ENCODE results near the gene MTRR. TPM values are rescaled to one million over a fixed set of nuclear protein-coding genes. Genes with fewer than 3 reads are reported as not detected.

The MTRR gene
- total RNA-seq, 2 experiments from 2014 or later: 52.9 to 55.0 TPM

DNA sequence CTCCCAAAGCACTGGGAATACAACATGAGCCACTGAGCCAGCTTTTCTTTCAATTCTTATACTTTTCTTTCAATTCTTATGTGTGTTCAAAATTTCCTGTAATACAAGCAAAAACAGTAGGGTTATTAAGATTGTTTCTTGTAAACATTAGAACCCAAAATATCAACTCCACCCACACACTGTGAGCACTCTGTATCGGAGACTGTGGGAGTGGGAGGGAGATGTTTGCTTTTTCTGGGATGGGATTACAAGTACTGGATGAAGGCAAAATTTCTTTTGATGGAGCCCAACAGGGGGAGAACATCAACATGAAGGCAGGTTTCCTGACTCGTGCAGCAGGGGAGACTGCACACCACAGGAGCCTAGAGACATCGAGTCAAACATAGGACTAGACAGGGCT is 13.3 kb upstream of the MTRR start:
- ChIA-PET CTCF (no interaction called here), POLR2A (no interaction called here)

DNA sequence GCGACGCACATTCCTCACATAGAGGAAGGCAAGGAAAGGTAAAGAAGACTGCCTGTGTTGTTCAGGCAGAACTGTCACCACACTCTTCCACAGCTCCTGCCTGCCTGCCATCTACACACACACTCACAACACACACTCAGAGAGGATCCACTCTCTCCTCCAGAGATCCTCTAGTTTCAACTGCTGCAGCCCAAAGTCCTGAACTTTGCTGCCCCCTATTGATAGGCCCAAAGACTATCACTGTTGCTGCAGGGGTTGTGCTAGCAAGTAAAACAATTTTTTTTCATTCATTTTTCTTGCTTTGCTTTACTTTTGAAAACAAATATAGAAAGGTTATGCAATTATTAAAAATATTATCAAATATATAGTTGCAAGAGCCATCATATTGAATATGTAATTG is 12.1 kb upstream of the MTRR start:
- ChIA-PET CTCF (no interaction called here), POLR2A (interaction anchor here (0.9 kb wide), 1 partner anchor 12 kb away, joined by 8 read pairs; the partner anchor contains the start of genes FASTKD3 and MTRR)

DNA sequence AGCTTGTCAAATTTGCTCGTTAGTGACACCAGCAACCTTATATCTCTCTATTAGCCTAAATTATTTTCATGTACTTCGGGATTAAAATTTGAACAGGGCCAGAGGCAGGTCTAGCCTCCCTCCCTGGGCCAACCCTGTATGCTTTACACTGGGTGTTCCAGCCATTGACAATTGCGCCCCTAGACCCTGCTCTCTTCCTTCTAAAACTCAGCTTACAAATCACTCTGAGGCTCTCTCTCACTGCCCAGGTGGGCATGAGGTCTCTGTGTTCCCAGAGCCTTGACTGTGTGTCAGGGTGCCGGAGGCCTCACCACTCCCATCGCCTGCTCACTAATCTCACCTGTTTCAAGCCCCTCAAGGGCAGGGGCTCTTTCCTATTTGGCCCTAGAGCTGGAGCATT is 11.6 kb upstream of the MTRR start:
- ChIA-PET POLR2A (interaction anchor here (0.9 to 1.5 kb wide), 2 partner anchors 12 kb away, joined by 6 to 8 read pairs; partner anchors contain the start of genes FASTKD3 and MTRR), CTCF (interaction anchor here (0.9 to 1.5 kb wide), 2 partner anchors 12 to 15 kb away, joined by 3 to 4 read pairs; no protein-coding TSS in a partner anchor)

DNA sequence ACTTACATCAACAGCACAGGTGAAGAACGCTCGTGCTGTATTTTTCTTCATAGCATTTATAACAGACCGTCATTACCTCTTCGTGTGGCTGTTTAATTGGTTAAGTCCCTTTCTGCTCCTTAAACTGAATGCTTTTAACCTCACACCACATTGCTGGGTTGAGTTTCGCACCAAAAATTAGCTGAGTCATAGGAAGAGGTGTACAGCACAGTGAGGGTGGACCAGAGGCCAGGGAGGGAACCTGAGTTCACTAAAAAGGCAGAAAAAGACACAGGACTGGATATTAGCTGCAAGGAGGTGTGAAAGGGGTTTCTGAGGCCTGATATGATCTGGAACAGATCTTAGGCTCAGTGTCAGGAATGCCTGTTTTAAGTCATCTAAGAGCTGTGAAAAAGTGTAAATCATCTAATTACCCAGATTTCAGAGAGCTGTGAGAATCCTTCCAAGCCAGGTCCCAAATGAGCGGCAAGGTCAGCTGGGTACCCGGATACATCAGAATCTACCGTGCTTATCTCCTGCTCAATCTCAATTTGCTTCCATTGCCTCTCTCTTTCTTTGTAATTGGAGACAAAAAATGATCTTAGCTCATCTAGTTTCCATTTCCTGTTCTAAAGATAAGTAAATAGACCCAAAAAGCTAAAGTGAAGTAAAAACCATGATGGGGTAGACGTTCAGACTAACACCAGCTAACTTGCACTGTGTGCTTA is 10.9 kb upstream of the MTRR start:
- CTCF ChIA-PET: interaction anchor here (0.9 to 1.5 kb wide), 2 partner anchors 12 to 15 kb away, joined by 3 to 4 read pairs; no protein-coding TSS in a partner anchor

DNA sequence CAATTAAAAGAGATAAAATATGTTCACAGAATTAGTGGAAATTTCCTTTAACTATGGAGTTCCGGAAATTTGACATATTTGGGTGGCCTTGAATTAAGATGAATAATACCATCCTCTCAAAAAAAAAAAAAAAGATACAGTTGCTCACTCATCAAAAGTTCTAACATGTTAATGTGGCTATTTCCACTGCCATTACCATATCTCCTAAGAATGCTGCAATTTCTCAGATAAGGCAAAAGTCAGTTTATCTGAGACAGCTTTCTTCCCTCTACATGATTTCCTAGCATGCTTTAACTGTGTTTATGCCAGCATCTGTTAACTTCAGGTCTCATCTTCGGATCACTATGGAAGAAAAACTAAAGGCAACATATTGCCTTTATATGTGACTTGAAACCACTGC is 2.8 kb upstream of the MTRR start:
- ChIA-PET POLR2A (no interaction called here), CTCF (no interaction called here)

More for the DNA sequence above, 10.9 kb upstream of the MTRR start:
- POLR2A ChIA-PET: interaction anchor here (1.5 kb wide), 1 partner anchor 11 kb away, joined by 6 read pairs; the partner anchor contains the start of genes FASTKD3 and MTRR

DNA sequence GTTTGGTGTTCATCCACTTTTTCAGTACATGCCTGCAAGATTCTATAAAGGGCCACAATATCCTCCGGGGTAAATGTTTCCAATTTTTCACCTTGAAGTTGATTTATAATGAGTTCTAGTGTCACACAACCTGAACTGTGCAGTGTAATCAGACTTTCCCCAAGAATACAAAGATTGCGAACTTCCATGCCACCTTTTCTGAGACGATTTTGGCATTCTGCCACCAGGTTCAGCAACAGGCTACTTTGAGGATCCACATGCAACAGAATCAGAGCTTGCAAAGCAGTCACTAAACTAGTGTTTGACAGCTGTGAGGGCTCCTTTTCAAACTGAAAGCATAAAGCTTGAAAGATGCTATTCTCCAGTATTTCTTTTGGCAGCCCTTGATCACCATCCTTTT is 1.7 kb upstream of the MTRR start:
- ChIA-PET POLR2A (no interaction called here), CTCF (interaction anchor here (0.7 kb wide), 1 partner anchor 1187 kb away, joined by 3 read pairs; no protein-coding TSS in a partner anchor)

DNA sequence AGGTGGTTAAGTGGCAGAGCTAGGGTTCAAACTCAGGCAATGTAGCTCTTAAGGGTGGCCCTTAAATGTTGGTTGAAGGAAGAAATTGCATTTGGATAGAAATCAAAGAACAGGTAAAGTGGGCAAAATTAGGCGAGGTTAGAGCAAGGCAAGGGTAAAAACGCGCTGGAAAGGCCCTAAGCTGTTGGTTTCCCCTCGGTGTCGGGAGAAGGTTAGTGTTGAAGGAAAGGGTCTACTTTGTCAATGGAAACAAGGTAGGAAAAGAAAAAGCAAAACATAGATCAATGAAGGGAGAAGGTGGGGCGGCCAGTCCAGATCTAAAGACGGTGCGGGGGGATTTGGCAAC is 548 bp upstream of the MTRR start:
- CTCF ChIA-PET: interaction anchor here (1.6 kb wide), 1 partner anchor 13 kb away, joined by 6 read pairs; no protein-coding TSS in a partner anchor
- POLR2A ChIA-PET: interaction anchor here (0.7 to 1.3 kb wide), 3 partner anchors 10 to 12 kb away, joined by 3 to 8 read pairs (median 6); no protein-coding TSS in a partner anchor

DNA sequence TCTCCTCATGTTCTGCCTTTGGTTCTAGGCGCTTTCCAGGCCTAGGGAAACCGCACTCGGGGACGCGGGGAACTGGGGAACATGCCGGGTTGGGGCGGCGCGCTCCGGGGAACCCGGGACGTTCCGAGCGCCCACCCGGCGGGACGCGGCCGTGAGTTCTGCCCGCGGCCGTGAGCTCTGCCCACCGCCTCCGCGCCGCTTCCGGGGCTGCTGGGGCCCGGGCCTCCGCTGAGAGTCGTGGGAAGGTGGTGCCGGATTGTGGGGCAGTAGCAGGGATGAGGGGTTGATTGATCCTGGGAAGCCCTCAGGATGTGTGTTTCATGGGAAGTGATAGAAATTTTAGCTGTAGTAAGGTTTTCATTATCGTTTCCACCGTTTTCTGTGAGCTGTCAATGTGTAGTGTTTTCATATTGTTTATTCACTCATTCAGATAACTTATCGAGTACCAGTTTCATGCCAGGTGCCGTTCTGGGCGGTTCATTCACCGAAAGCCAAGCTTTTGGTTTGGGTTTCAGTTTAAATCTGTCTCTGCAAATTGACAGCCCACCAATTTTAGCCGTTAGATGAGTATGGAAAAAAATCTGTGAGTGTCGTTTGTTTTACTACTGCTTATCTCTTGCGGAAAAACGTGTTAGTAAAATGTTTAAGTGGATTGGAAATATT is 657 bp downstream of the MTRR start:
- CTCF ChIA-PET: interaction anchor here (1.0 to 1.6 kb wide), 2 partner anchors 12 kb away, joined by 4 to 6 read pairs; no protein-coding TSS in a partner anchor
- POLR2A ChIA-PET: interaction anchor here (0.7 to 1.3 kb wide), 3 partner anchors 12 to 1234 kb away, joined by 4 to 8 read pairs (median 6); no protein-coding TSS in a partner anchor

DNA sequence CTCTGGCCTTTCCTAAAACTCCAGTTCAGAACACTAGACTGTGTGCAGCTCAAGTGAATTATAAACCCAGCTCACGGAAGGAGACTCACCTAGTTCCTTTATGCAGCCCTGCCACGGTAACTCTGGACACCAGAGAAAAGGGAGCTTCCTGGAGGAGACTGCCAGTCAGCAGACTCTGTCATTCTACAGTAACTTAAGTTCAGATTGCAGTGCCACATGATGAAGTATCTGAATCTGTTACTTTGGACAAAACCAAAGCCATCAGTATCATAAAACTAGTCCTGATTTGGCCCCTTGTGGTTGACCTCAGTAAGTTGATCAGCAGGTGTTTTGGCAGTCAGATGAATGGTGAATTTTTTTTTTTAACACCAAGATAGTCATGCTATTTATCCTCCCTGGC is 2.7 kb downstream of the MTRR start:
- ChIA-PET CTCF (interaction anchor here (1.0 kb wide), 1 partner anchor 10 kb away, joined by 3 read pairs; no protein-coding TSS in a partner anchor), POLR2A (no interaction called here)

DNA sequence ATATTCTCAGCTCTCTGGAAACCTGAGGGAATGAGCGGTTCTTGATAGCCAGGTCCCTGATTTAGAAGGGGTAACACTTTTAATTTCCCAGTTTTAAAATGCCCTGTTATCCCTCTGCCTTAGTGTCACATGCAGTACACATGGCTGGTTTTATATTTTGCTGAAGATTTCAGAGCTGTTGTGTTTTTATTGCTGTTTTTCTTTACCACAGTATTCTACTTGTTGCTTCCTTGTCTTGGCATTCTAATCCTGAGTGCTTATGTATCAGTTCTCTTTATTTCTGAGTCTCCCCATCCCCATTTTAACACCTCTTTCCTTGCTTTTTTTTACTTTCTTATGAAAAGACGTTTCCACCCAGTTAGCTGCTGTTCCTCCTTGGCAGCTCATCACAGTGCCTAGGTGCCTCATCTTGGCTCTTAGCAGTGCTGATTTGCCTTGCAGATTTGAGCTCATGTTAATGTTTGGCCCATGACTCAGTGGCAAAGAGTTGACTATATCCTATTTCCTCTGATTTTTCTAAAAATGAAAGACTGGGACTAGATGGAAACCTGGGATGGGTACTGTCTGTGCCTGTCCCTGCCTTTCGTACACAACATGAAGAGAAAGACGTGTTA is 3.7 kb downstream of the MTRR start:
- CTCF ChIA-PET: interaction anchor here (0.9 to 1.0 kb wide), 2 partner anchors 9 to 15 kb away, joined by 3 read pairs; no protein-coding TSS in a partner anchor
- POLR2A ChIA-PET: no interaction called here

DNA sequence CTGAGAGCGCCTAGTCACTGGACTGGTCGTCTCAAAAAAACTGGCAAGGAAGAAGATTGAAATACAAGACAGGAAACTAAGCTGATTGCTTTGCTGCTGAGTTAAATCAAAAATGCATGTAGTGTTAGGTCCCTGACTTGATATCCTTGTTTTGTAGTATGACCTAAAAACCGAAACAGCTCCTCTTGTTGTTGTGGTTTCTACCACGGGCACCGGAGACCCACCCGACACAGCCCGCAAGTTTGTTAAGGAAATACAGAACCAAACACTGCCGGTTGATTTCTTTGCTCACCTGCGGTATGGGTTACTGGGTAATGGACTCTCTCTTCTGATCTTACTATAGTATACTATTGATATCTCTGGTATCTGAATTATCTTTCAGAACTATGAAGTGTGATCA is 4.3 kb downstream of the MTRR start:
- ChIA-PET POLR2A (no interaction called here), CTCF (interaction anchor here (0.9 kb wide), 1 partner anchor 16 kb away, joined by 3 read pairs; no protein-coding TSS in a partner anchor)

DNA sequence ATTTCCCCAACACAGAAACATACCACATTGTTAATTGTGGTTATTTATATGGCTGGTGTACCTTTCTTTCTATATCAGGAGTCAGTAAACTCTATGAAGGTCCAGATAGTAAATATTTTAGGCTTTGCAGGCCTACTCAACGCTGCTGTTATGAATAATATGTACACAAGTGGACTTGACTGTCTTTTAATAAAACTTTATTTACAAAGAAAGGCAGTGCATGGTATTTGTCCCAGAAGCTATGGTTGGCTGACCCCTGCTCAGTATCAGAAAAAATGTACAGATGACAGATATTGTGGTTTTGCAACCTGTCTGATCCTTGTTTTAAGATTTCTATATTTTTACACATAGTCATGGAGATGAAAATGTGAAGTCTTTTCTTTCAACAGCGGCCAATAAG is 5.7 kb downstream of the MTRR start:
- ChIA-PET POLR2A (no interaction called here), CTCF (no interaction called here)

DNA sequence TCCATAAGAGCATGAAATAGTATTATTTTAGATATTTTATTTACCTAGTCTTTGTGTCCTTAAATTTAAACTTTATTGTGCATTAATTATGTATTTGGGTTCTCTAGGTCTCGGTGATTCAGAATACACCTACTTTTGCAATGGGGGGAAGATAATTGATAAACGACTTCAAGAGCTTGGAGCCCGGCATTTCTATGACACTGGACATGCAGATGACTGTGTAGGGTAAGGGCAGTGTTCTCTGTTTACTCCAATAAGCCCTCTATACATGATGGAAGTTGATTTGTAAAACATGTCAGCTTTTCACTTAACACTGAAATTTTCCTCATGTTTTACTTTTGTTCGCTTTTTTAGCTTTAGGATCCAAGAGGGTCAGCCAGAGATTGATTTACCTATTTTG is 6.2 kb downstream of the MTRR start:
- CTCF ChIA-PET: interaction anchor here (0.7 kb wide), 1 partner anchor 12 kb away, joined by 3 read pairs; no protein-coding TSS in a partner anchor
- POLR2A ChIA-PET: no interaction called here

DNA sequence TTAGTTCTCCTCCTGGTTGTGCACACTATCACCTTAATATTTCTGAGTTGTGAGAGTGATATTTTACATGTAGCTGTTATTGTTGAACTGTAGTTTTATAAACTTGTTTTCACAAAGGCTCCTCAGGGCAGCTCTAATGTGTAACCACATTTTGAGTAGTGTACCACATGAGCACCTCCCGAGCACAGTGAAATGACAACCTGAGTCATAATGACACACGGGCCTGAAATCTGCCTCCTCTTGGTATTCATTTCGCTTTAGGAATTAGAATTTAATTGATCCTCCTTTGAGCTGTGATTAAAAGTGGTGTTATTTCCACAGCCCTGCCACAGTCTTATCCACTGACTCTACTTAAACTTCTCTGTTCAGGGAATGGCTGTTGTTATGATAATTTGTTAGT is 7.9 kb downstream of the MTRR start:
- POLR2A ChIA-PET: no interaction called here
- CTCF ChIA-PET: no interaction called here

DNA sequence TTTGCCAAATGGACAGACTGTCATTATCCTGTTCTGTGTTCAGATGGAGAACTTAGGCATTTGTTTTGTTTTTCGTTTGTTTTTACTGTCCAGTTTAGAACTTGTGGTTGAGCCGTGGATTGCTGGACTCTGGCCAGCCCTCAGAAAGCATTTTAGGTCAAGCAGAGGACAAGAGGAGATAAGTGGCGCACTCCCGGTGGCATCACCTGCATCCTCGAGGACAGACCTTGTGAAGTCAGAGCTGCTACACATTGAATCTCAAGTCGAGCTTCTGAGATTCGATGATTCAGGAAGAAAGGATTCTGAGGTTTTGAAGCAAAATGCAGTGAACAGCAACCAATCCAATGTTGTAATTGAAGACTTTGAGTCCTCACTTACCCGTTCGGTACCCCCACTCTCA is 8.9 kb downstream of the MTRR start:
- ChIA-PET CTCF (no interaction called here), POLR2A (interaction anchor here (1.2 kb wide), 1 partner anchor 9 kb away, joined by 3 read pairs; the partner anchor contains the start of genes FASTKD3 and MTRR)

DNA sequence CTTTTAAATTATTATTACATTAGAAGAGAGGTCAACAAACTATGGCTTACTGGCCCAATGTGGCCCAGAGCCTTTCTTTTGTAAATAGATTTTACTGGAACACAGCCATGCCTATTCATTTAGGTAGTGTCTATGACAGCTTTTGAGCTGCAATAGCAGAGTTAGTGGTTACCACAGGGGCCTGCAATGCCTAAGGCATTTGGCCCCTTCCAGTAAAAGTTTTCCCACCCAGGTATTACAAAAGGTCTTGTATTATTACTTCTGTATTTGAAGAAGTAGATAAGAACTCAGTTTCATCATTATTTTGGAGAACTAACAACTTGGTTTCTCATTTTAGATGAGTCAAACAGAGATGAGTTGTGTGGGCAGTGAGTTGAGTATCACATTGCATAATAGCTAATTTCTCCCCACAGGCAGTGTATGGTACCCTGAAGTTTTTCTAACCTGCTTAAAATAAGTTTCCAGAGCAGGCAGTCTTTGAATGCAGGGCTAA is 9.5 kb downstream of the MTRR start:
- ChIA-PET POLR2A (interaction anchor here (1.2 kb wide), 1 partner anchor 10 kb away, joined by 3 read pairs; the partner anchor contains the start of genes FASTKD3 and MTRR), CTCF (no interaction called here)

DNA sequence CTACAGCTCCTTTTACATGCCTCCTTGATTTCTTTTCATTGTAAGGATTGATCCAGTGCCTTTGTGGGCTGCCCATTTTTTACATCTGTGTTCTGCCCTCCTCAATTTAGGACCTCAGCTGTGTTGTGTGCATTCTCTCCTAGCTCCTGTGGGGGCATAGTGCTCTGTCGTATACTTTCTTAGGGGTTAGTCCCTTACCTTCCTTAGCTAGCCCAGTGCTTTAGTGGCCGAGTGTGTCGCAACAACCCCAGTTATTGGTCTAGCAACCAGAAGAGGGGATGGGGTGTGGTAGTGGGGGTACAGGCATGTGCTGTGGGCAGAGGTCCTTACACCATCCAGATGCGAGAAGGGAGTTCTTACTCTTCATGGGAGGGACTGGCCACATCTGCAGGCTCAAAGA is 12.1 kb downstream of the MTRR start:
- CTCF ChIA-PET: interaction anchor here (0.8 to 2.3 kb wide), 2 partner anchors 9 to 12 kb away, joined by 3 to 6 read pairs; partner anchors contain the start of genes FASTKD3 and MTRR
- POLR2A ChIA-PET: no interaction called here

DNA sequence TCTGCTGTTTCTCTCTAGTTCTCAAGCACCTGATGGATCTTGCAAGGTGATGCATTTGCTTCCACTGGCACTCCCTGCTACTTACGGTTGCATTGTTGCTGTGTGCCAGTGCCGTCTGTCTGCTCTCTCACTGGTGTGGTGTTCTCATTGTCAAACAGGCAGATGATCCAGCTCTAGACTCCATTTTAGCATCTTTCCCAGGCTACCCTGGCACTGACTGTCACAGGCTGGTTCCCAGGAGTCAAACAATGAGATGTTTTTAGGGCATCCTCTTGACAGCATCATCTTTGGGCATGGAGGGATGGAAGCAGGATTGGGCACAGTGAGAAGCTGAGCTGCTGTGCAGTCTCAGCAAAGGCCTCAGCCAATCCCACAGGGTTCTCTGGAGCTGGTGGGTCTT is 12.9 kb downstream of the MTRR start:
- CTCF ChIA-PET: interaction anchor here (0.8 to 2.3 kb wide), 2 partner anchors 9 to 13 kb away, joined by 3 to 6 read pairs; partner anchors contain the start of genes FASTKD3 and MTRR

DNA sequence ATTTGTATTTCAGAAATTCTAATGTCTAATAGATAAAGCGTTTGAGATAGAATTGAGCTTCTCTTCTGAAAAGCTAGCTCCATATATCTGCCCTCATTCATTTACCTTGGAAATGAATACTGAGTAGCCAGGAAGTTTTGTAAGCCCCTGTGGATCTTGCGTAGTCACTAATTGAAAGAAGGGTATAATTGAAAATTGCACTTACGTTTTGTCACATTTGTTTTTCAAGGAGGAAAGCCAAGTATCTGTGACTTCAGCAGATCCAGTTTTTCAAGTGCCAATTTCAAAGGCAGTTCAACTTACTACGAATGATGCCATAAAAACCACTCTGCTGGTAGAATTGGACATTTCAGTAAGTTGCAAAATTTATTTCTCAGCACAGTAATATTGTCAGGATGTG is 14.0 kb downstream of the MTRR start:
- POLR2A ChIA-PET: no interaction called here
- CTCF ChIA-PET: no interaction called here

More for the DNA sequence above, 12.9 kb downstream of the MTRR start:
- POLR2A ChIA-PET: no interaction called here
